ENCODE results near the gene MYL5.

- TF ChIP-seq EP300 (IDR thresholded peaks at IDR 0.05; ENCODE audit: low read depth): no peak
- no peak for TF ChIP-seq CTCF (IDR thresholded peaks at IDR 0.05)
- TF ChIP-seq POLR2A (IDR thresholded peaks at IDR 0.05): no peak
These were observed 13.0 kb downstream of the MYL5 start for GRCh38 chr4:687048-687970.
